ENCODE results near the gene PLRG1. TPM values are rescaled to one million over a fixed set of nuclear protein-coding genes. Genes with fewer than 3 reads are reported as not detected.

The PLRG1 gene
- total RNA-seq, 4 donors from 2014 or later: 29.8 to 66.8 (median 47.6) TPM

- TF ChIP-seq CTCF (IDR thresholded peaks at IDR 0.05; ENCODE audit: low read depth): no peak
Observed at GRCh38 chr4:154497889-154498288, 52.3 kb downstream of the PLRG1 start.

GRCh38 chr4:154495867-154496266 is 54.3 kb downstream of the PLRG1 start:
- TF ChIP-seq CTCF (IDR thresholded peaks at IDR 0.05; ENCODE audit: low read depth): no peak

- TF ChIP-seq CTCF (IDR thresholded peaks at IDR 0.05; ENCODE audit: low read depth): no peak
Observed at GRCh38 chr4:154492288-154492687, 57.9 kb downstream of the PLRG1 start.

- no peak for TF ChIP-seq CTCF (IDR thresholded peaks at IDR 0.05; ENCODE audit: low read depth)
Observed at GRCh38 chr4:154491341-154492271, 58.6 kb downstream of the PLRG1 start, which contains the start of gene DCHS2. DCHS2 (minus strand) TSS chr4:154491799; CDS start chr4:154491355, 444 bp downstream.

GRCh38 chr4:154490583-154491340 is 59.4 kb downstream of the PLRG1 start:
- TF ChIP-seq CTCF (IDR thresholded peaks at IDR 0.05; ENCODE audit: low read depth): no peak

- TF ChIP-seq CTCF (IDR thresholded peaks at IDR 0.05; ENCODE audit: low read depth): no peak
Observed at GRCh38 chr4:154490234-154490582, 60.0 kb downstream of the PLRG1 start.
